Brain microvascular endothelial cell (primary cell): ENCODE data around the gene RNF126.
"Not testable (repeated sequence)": the region's sequence is repeated elsewhere in the genome, so short reads cannot be mapped to it uniquely, and the experiment has no call there.

Source experiments
- DNase-seq: peaks from one replicate; pipeline ENCODE4 v3.0.0-alpha.2; 2020
- H3K27ac ChIP-seq: fragments of 250-450 bp; sonication (Bioruptor Pico); 2 replicates; pipeline ENCODE4 v1.5.1; 2020; ENCODE audit warnings: mild to moderate bottlenecking, moderate library complexity
- H3K27me3 ChIP-seq: fragments of 250-450 bp; sonication (Bioruptor Pico); replicated peaks from 2 replicates; pipeline ENCODE4 v1.5.1; 2020; ENCODE audit warnings: mild to moderate bottlenecking
- H3K36me3 ChIP-seq: fragments of 250-450 bp; sonication (Bioruptor Pico); replicated peaks from 2 replicates; pipeline ENCODE4 v1.5.1; 2020; ENCODE audit warnings: mild to moderate bottlenecking
- H3K4me3 ChIP-seq: 2 replicates; pipeline ENCODE4 v1.5.1; 2011; ENCODE audit warnings: low read depth, mild to moderate bottlenecking, control low read depth, low read length, moderate library complexity
- CTCF ChIP-seq: IDR thresholded peaks from 2 replicates; pipeline ENCODE4 v1.5.1; 2011; ENCODE audit warnings: low read depth, mild to moderate bottlenecking, moderate library complexity, low read length, control low read depth, inconsistent platforms; ENCODE audit errors: missing control alignments
- in situ Hi-C: cut with HindIII; loops from 2 replicates; pipeline ENCODE4 v1.10.0; 2017; ENCODE audit warnings: low sequenced_read_pairs, low pct_ligation_motif_present

RNF126 gene

GRCh38 chr19:622666-623065, 40.3 kb downstream of the RNF126 start:
- Histone ChIP-seq H3K36me3 (peaks cover 69% of the 10 kb centered on the region), H3K27me3 (no peaks in the 10 kb centered on the region), H3K27ac (peak overlapping the region; percentile 92), H3K4me3 (no peak overlapping the region)
- TF ChIP-seq CTCF: no peak
- in situ Hi-C loops: no loop called here
- no peak for DNase-seq

GRCh38 chr19:621819-622218, 41.2 kb downstream of the RNF126 start:
- no peak for TF ChIP-seq CTCF
- Histone ChIP-seq H3K4me3 (no peak overlapping the region), H3K27ac (no peak overlapping the region), H3K27me3 (no peaks in the 10 kb centered on the region), H3K36me3 (peaks cover 71% of the 10 kb centered on the region)
- DNase-seq: no peak
- in situ Hi-C loops: no loop called here

GRCh38 chr19:621191-621590, 41.8 kb downstream of the RNF126 start:
- H3K36me3 ChIP-seq: peaks cover 71% of the 10 kb centered on the region
- H3K4me3 ChIP-seq, DNase-seq, H3K27me3 ChIP-seq, in situ Hi-C loops, H3K27ac ChIP-seq: not testable (repeated sequence)

GRCh38 chr19:620166-620862, 42.7 kb downstream of the RNF126 start:
- in situ Hi-C loops: no loop called here
- DNase-seq: no peak
- no peaks in the 10 kb centered on the region for H3K27me3 ChIP-seq
- no peak overlapping the region for H3K27ac ChIP-seq
- H3K4me3 ChIP-seq: no peak overlapping the region
- H3K36me3 ChIP-seq: peaks cover 69% of the 10 kb centered on the region
- TF ChIP-seq CTCF: no peak

- Histone ChIP-seq H3K4me3 (no peak overlapping the region), H3K27me3 (no peaks in the 10 kb centered on the region), H3K36me3 (peaks cover 67% of the 10 kb centered on the region), H3K27ac (no peak overlapping the region)
- in situ Hi-C loops: no loop called here
- DNase-seq: no peak
- TF ChIP-seq CTCF: no peak
These were observed 43.6 kb downstream of the RNF126 start for GRCh38 chr19:619286-620002.

- Histone ChIP-seq H3K36me3 (peaks cover 64% of the 10 kb centered on the region), H3K27me3 (no peaks in the 10 kb centered on the region), H3K4me3 (no peak overlapping the region), H3K27ac (no peak overlapping the region)
- no peak for DNase-seq
- in situ Hi-C loops: no loop called here
- no peak for TF ChIP-seq CTCF
These were observed 44.2 kb downstream of the RNF126 start for GRCh38 chr19:618674-619285.
